Loucy (cell line): Measurements from ENCODE around the gene CD180.

Experiments
- H2AFZ ChIP-seq: fragments of 200-600 bp; sonication (generic); 2 replicates; pipeline ENCODE4 v1.6.0; 2016; ENCODE audit warnings: antibody characterized with exemption, mild to moderate bottlenecking, low read length, moderate library complexity
- H3F3A ChIP-seq: fragments of 200-600 bp; 2 replicates; pipeline ENCODE4 v1.6.0; 2016; ENCODE audit warnings: antibody characterized with exemption, low read depth, mild to moderate bottlenecking
- H3K27me3 ChIP-seq: fragments of 200-600 bp; sonication (generic); 2 replicates; pipeline ENCODE4 v1.6.1; 2014; ENCODE audit warnings: low read length, mild to moderate bottlenecking; ENCODE audit not compliant: insufficient read depth, poor library complexity, severe bottlenecking
- H3K36me3 ChIP-seq: fragments of 200-600 bp; sonication (generic); 2 replicates; pipeline ENCODE4 v1.6.1; 2016; ENCODE audit warnings: low read length; ENCODE audit not compliant: insufficient read depth
- H3K4me1 ChIP-seq: fragments of 200-600 bp; sonication (generic); 2 replicates; pipeline ENCODE4 v1.5.1; 2014; ENCODE audit warnings: low read length, mild to moderate bottlenecking; ENCODE audit not compliant: insufficient read depth, poor library complexity, severe bottlenecking
- H3K4me2 ChIP-seq: fragments of 200-600 bp; sonication (generic); 2 replicates; pipeline ENCODE4 v1.6.0; 2014; ENCODE audit warnings: antibody characterized with exemption, low read length, low read depth, mild to moderate bottlenecking; ENCODE audit not compliant: poor library complexity, severe bottlenecking
- H3K4me3 ChIP-seq: fragments of 200-600 bp; sonication (generic); 2 replicates; pipeline ENCODE4 v1.5.1; 2014; ENCODE audit warnings: low read length, mild to moderate bottlenecking, mixed read lengths; ENCODE audit not compliant: poor library complexity, severe bottlenecking
- H3K79me2 ChIP-seq: fragments of 200-600 bp; sonication (generic); 2 replicates; pipeline ENCODE4 v1.6.1; 2014; ENCODE audit warnings: low read length; ENCODE audit not compliant: insufficient read depth
- H3K9ac ChIP-seq: fragments of 200-600 bp; sonication (generic); 2 replicates; pipeline ENCODE4 v1.6.0; 2014; ENCODE audit warnings: mild to moderate bottlenecking, low read depth, low read length, moderate library complexity; ENCODE audit not compliant: poor library complexity, severe bottlenecking
- H3K9me2 ChIP-seq: fragments of 200-600 bp; sonication (generic); replicated peaks from 2 replicates; pipeline ENCODE4 v1.6.1; 2016; ENCODE audit warnings: low read depth, low read length, mixed read lengths
- H3K9me3 ChIP-seq: fragments of 200-600 bp; sonication (generic); 2 replicates; pipeline ENCODE4 v1.6.1; 2014; ENCODE audit warnings: mild to moderate bottlenecking, antibody characterized with exemption, low read length, low read depth; ENCODE audit not compliant: insufficient read depth
- H4K20me1 ChIP-seq: fragments of 200-600 bp; sonication (generic); 2 replicates; pipeline ENCODE4 v1.6.0; 2014; ENCODE audit warnings: antibody characterized with exemption, low read length, mild to moderate bottlenecking; ENCODE audit not compliant: insufficient read depth, poor library complexity, severe bottlenecking
- EZH2phosphoT487 ChIP-seq: fragments of 200-600 bp; IDR thresholded peaks from 2 replicates; pipeline ENCODE4 v1.6.1; 2018; ENCODE audit warnings: antibody characterized with exemption, mild to moderate bottlenecking, moderate library complexity, borderline replicate concordance
- TF ChIP-seq, protein P1 (sequence below): fragments of 200-600 bp; sonication (generic); conservative IDR thresholded peaks from 2 replicates; pipeline ENCODE4 v1.5.1; 2014; ENCODE audit warnings: mild to moderate bottlenecking, antibody characterized with exemption, low read length

Gene CD180

GRCh38 chr5:67192719-67193438 is 3.7 kb downstream of the CD180 start:
- no peaks in the 10 kb centered on the region for H3F3A ChIP-seq
- H3K36me3 ChIP-seq: no peaks in the 10 kb centered on the region
- H3K4me1 ChIP-seq: no peaks in the 10 kb centered on the region
- H2AFZ ChIP-seq: no peak overlapping the region
- no peak overlapping the region for H3K9ac ChIP-seq
- no peak overlapping the region for H3K4me2 ChIP-seq
- H3K4me3 ChIP-seq: no peak overlapping the region
- no peaks in the 10 kb centered on the region for H3K79me2 ChIP-seq
- no peaks in the 10 kb centered on the region for H4K20me1 ChIP-seq
- TF ChIP-seq, protein P1, sequence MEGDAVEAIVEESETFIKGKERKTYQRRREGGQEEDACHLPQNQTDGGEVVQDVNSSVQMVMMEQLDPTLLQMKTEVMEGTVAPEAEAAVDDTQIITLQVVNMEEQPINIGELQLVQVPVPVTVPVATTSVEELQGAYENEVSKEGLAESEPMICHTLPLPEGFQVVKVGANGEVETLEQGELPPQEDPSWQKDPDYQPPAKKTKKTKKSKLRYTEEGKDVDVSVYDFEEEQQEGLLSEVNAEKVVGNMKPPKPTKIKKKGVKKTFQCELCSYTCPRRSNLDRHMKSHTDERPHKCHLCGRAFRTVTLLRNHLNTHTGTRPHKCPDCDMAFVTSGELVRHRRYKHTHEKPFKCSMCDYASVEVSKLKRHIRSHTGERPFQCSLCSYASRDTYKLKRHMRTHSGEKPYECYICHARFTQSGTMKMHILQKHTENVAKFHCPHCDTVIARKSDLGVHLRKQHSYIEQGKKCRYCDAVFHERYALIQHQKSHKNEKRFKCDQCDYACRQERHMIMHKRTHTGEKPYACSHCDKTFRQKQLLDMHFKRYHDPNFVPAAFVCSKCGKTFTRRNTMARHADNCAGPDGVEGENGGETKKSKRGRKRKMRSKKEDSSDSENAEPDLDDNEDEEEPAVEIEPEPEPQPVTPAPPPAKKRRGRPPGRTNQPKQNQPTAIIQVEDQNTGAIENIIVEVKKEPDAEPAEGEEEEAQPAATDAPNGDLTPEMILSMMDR: no peak
- TF ChIP-seq EZH2phosphoT487: no peak
- no peaks in the 10 kb centered on the region for H3K9me3 ChIP-seq
- no peaks in the 10 kb centered on the region for H3K9me2 ChIP-seq
- H3K27me3 ChIP-seq: no peaks in the 10 kb centered on the region

GRCh38 chr5:67190861-67191260 is 5.7 kb downstream of the CD180 start:
- no peak overlapping the region for H3K4me3 ChIP-seq
- H3K9me3 ChIP-seq: no peaks in the 10 kb centered on the region
- H3K36me3 ChIP-seq: no peaks in the 10 kb centered on the region
- no peak overlapping the region for H3K4me2 ChIP-seq
- H3K9ac ChIP-seq: no peak overlapping the region
- peak overlapping the region; percentile 35; the same call in 1 of the 2 replicates for H2AFZ ChIP-seq
- peaks cover 4% of the 10 kb centered on the region for H3K4me1 ChIP-seq
- H3K27me3 ChIP-seq: no peaks in the 10 kb centered on the region
- TF ChIP-seq, protein P1: no peak
- H3K79me2 ChIP-seq: no peaks in the 10 kb centered on the region
- H3K9me2 ChIP-seq: no peaks in the 10 kb centered on the region
- no peaks in the 10 kb centered on the region for H3F3A ChIP-seq
- no peaks in the 10 kb centered on the region for H4K20me1 ChIP-seq

- no peak overlapping the region for H2AFZ ChIP-seq
- H3K4me3 ChIP-seq: no peak overlapping the region
- no peak overlapping the region for H3K9ac ChIP-seq
- H3F3A ChIP-seq: no peaks in the 10 kb centered on the region
- H3K36me3 ChIP-seq: no peaks in the 10 kb centered on the region
- no peaks in the 10 kb centered on the region for H3K27me3 ChIP-seq
- TF ChIP-seq, protein P1: no peak
- TF ChIP-seq EZH2phosphoT487: no peak
- no peaks in the 10 kb centered on the region for H3K9me3 ChIP-seq
- H3K79me2 ChIP-seq: no peaks in the 10 kb centered on the region
- H4K20me1 ChIP-seq: no peaks in the 10 kb centered on the region
- no peak overlapping the region for H3K4me2 ChIP-seq
- no peaks in the 10 kb centered on the region for H3K9me2 ChIP-seq
- H3K4me1 ChIP-seq: peaks cover 4% of the 10 kb centered on the region
Measured at GRCh38 chr5:67190410-67190809, 6.2 kb downstream of the CD180 start.
